Fibroblast of skin of right quadriceps (primary cell): ENCODE data around the gene OR5H6.
"Not testable (repeated sequence)": the region's sequence is repeated elsewhere in the genome, so short reads cannot be mapped to it uniquely, and the experiment has no call there.

Source experiments
- DNase-seq: peaks from one replicate; pipeline ENCODE4 v3.0.0-alpha.2; 2013

OR5H6 gene

DNA sequence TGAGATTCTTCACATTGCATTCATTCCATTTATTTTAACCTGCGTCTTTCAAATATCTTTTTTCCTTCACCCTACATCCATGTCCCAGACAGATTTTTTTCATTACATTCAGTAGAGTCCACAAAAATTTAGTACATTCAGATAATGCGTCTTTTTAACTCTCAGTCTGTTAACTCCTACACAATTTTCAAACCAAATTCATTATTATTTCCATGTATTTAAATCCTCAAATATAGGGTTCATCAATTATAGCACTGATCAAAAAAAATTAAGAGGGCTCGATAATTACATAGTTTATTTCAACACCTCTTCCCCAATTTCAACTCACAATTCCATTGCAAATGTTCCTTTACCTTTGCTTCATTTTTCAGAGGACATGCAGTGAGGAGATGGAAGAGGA lies at the start of gene OR5H6:
OR5H6 (plus strand) TSS at position 301 of the 400 bp plus-strand sequence; CDS start at position 390, 89 bp downstream.
- no peak for DNase-seq

DNA sequence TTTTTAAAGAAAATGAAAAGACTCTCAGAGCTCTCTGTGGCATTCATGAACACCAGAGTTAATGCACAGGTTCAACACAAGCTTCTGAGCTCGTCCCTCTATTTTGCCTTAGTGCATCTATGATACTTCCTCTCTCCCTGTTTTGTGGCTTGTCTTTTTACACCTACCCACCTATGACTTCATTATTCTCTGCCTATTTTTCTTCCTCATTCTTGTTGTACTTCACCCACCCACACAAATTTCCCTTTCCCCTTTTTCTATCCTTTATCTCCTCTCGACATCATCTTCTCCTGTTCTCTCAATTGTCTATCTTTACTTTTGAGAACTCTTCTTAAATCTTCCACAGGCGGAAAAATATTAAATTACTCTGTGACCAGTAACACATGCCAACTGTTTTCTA lies 49.0 kb upstream of the OR5H6 start:
- DNase-seq, result no peak

DNA sequence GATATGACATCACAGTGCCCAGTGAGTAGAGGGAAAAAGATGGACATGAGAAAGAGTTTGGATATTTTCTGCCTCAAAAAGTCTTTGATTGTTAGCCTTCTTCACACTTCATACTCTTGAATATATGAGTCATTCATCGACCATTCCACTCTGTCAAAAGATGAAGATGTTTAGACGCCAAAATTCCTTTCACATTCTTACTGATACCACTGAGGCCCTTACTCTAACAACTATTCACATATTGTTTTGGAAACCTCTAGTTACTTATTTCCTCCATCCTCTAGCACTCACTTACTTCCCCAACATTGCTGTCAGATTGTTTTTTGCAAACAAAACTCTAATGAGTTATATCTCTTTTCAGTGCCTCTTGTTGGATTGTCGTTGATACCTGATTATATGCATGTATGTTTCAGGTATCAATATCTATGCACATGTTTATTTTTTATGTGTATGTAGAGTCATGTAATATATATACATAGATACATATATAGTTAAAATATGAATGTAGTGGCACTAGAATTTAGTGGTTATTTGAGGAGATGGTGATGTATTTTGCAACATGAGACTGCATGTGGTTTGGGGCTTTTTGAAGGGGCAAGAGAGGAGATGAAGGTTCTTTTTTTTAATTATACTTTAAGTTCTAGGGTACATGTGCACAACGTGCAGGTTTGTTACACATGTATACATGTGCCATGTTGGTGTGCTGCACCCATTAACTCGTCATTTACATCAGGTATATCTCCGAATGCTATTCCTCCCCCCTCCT lies 40.0 kb upstream of the OR5H6 start:
- no peak for DNase-seq

DNA sequence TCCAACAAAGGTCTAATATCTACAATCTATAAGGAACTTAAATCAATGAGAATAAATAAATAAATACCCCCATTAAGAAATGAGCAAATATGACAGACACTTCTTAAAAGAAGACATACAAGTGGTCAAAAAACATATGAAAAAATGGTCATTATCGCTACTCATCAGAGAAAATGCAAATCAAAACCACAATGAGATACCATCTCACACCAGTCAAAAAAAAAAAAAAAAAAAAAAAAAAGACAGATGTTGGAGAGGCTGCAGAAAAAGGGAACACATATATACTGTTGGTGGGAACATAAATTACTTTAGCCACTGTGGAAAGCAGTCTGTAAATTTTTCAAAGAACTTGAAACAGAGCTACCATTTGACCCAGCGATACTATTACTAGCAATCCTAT lies 31.6 kb upstream of the OR5H6 start:
- DNase-seq, result no peak

DNA sequence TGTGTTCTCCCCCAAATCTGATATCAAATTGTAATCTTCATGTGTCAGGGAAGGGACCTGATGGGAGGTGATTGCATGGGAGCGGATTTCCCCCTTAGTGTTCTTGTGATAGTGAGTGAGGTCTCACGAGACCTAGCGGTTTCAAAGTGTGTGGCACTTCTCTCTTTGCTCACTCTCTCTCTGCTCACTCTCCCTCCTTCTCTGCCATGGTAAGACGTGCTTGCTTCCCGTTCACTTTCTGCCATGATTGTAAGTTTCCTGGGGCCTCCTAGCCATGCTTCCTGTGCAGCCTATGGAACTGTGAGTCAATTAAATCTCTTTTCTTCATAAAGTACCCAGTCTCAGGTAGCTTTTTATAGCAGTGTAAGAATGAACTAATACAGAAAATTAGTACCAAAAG lies 30.6 kb upstream of the OR5H6 start:
- DNase-seq, result no peak

DNA sequence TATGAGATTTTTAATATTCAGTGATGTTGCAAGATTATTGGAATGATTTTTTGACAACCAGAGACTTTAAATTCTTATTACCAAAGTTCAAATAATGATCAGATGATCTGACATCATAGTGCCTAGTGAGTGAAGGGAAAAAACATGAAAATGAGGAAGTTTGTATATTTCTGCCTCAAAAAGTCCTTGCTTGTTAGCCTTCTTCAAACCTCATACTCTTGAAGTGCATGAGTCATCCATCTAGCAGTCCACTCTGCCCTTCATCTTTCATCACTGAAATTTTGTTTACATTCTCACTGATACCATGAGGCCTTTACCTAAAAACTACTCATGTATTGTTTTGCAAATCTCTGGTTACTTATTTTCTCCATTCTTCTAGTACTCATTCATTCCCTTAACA lies 23.9 kb upstream of the OR5H6 start:
- no peak for DNase-seq

DNA sequence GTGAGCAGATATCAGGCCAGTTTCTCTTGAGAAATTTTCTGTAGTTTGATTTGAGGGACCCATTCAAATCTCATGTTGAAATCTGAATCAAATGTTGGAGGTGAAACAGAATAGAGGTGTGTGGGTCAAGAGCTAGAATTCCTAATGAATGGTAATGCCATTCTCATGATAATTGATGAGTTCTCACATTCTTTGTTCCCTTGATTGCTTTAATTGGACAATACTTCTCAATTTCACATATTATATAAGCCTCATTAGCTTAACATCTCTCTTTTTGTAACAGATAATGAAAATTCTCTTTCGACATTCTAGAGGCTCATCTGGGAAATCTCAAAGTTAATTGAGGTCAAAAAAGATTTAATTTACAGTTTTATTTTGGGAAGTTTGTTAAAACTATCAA lies 21.9 kb upstream of the OR5H6 start:
- DNase-seq, result no peak

DNA sequence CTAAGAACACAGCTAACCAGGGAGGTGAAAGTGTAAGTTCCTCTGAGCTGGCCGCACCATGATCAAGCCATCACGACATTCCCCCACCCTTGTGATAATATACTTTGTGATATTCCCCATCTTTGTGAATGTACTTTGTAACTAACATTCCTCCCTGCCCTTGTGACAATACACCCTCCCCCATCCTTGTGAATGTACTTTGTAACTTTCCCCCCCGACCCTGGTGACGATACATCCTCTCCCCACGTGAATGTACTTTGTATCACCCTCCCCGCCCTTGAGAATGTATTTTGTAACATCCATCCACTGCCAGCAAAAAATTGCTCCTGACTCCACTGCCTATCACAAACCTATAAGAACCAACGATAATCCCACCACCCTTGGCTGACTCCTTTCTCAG lies 20.2 kb upstream of the OR5H6 start:
- DNase-seq, result no peak

DNA sequence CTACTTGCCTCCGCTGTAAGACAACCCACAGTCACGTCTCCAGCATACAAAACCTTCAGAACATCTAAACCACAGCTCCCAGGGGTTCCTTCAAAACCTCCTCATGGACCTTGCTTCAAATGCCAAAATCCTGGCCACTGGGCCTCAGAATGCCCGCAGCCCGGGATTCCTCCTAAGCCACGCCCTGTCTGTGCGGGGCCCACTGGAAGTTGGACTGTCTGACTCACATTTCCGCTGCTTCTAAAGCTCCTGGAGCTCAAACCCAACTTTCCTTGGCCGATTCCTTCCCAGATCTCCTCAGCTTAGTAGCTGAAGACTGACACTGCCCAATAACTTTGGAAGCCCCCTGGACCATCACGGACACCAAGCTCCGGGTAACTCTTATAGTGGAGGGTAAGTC lies 17.9 kb upstream of the OR5H6 start:
- no peak for DNase-seq

DNA sequence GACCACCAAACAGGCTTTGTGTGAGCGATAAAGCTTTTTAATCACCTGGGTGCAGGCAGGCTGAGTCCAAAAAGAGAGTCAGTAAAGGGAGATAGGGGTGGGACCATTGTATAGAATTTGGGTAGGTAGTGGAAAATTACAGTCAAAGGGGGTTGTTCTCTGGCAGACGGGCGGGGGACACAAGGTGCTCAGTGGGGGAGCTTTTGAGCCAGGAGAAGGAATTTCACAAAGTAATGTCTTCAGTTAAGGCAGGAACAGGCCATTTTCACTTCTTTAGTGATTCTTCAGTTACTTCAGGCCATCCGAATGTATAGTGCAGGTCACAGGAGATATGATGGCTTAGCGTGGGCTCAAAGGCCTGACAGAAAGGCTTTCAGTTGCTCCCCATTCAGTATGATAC lies 8.0 kb upstream of the OR5H6 start:
- not testable (repeated sequence) for DNase-seq

DNA sequence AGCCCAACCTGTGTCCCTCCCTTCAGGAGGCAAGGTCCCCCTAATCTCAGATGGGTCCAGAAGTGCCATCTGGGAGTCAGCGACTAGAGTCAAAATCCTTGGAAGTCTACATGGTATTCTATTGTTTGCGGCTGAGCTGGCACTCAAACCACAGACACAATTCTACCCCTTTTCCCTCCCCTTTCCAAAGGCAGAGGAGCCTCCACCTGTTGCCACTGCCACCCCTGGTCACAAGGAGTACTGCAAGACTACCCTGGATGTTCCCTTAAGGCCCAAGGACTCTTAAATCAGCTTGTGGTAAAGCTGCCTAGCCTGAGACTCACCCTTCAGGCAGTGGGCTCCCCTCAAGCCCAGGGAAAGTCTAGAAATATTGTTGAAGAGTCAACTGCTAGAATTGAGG lies 4.3 kb upstream of the OR5H6 start:
- no peak for DNase-seq

DNA sequence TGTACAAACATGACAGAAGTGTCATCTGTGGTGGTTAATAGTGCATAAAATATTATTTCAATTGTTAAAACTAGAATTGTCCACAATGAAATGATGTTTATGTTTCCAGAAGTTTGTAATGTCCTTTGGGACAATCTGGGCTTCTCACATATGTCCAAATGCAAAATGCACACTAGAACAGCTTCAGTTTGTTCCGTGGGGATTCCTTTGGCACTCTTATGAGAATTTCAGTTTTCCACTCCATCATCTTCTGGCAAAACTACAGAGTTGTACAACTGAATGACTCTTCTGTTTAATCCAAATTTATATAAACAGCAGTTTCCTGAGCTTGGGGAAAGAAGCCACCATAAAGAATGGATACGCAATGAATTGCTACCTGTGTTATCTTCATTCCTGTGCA lies 2.0 kb upstream of the OR5H6 start:
- DNase-seq, result no peak

DNA sequence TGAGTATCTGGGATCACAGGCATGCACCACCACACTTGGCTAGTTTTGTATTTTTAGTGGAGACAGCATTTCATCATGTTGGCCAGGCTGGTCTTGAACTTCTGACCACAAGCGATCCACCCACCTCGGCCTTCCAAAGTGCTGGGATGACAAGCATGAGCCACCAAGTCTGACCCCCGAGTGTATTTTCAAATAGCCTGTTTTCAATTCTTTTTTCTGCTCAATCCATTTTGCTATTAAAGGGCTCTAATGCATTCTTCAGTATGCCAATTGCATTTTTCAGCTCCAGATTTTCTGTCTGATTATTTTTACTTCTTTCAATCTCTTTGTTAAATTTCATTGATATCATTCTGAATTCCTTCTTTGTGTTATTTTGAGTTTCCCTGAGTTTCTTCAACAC lies 5.8 kb downstream of the OR5H6 start:
- no peak for DNase-seq

DNA sequence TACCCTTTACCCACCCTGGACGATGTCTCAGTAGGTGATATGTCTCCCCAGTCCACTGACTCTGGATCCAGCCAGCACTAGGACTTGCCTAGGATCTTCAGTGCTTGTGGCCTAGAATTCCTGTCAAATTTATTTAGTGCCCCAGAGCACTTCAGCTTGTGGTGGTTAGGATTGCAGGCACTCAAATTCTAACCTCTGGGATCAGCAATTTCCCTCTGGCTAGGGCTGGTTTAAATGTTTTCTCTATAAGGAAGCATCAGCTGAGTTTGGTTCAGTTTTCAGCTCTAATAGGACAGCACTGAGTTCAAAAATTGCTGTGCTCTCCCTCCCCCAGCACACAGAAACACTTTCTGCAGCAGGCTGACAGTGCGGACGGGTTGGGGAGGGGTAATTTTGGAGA lies 8.1 kb downstream of the OR5H6 start:
- DNase-seq, result no peak

DNA sequence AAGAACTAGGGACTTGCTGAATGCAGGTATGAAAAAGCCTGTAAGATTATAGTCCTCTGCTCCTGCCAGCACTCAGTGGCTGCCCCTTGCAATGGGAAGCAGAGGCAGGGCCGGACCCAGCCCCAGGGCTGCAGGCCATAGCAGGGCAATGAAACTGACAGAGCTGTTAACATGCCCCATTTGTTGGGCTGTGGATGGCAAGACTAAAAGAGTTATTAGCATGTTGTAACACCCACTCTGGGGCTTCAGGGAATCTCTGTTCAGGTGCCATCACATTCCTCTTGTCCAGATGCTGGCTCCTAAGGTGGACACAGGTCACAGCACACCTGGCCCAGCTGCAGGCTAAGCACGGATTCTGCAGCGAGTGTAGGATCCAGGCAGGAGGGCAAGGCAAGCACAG lies 10.9 kb downstream of the OR5H6 start:
- no peak for DNase-seq

DNA sequence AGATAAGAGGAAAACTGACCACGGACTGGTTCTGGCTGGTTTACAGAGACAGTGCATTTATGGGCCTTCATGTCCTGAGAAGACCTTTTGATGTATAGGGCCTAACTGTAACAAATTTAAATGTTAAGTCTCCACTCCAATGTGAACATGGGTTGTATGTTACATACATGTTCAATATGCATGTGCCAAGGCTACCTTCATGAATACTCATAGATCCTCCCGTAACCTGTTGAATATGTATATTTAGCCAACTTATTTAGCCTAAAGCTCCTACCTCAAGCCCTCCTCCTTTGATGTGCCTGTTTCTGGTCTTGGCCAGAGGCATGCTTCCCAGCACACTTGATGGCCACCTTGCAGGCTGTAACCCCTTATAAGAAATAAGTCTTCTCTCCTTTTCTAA lies 18.2 kb downstream of the OR5H6 start, which contains the start of gene OR5H2:
OR5H2 (plus strand) TSS at position 301 of the 400 bp plus-strand sequence. CDS start 398 bp downstream, outside the sequence.
- no peak for DNase-seq

DNA sequence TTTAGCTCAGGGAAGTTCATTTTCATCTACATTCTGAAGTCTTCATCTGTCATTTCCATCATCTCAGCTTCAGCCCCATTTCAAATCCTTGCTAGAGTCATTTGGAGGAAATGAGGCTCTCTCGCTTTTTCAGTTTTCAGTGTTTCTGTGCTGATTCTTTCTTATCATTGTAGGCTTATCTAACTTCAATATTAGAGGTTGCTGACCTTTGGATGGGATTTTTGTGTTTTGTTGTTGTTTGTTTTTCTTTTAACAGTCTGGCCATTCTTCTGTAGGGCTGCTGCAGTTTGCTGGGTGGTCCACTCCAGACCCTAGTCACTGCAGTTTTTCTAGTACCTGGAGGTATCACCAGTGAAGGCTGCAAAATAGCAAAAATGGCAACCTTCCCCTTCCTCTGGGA lies 26.9 kb downstream of the OR5H6 start:
- DNase-seq, result no peak

DNA sequence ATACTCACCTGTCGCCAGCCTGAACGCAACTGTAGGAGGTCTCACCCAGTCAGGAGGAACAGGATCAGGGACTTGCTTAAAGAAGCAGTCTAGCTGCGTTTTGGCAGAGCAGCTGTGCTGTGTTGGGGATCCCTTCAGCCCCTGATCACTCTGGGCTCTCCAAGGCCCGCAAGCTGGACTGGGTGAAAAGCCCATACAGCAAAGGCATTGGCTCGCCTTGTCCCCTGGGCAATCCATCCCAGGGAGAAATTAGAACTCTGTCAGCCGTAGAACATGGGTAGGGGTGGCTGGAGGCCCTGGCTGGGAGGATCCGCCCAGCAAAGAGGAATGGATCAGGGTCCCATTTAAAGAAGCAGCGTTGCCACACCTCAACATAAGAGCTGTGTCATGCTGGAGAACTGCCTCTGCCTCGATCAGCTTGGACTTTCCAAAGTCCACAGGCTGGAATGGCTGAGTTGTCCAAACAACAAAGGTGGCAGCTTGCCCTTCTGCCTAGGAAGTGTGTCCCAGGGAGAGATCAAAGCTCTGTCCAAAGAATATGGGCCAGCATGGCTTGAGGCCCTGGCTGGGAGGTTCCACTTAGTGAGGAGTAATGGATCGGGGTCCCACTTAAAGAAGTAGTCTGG lies 27.4 kb downstream of the OR5H6 start:
- no peak for DNase-seq
